H1 (cell line): ENCODE measurements around the gene TNRC6C. TPM values are rescaled to one million over a fixed set of nuclear protein-coding genes. Genes with fewer than 3 reads are reported as not detected.

ENCODE experiments used
- FOSL1 ChIP-seq: IDR thresholded peaks from 2 replicates; pipeline ENCODE4 v1.6.1; 2011; ENCODE audit warnings: mild to moderate bottlenecking, low read depth, low read length, moderate library complexity; ENCODE audit not compliant: insufficient read depth
- YY1 ChIP-seq: IDR thresholded peaks from 2 replicates; pipeline ENCODE4 v1.6.1; 2011; ENCODE audit warnings: low read depth, mild to moderate bottlenecking, low read length
- polyA plus RNA-seq, 7 experiments: library from polyadenylated mRNA; depleted of rRNA in 3 of 7; stranded (reverse) in 5 of 7; unstranded in 2 of 7; fragments of >200 nt in 5 of 7; fragments of 200-250 nt in 2 of 7; gene quantifications; 1 replicate in 5 of 7; 2 replicates in 1 of 7; 4 replicates in 1 of 7; pipeline versions ENCODE4 v1.2.1 to v1.2.3, GENCODE V29; 2011 to 2013; ENCODE audit warnings: missing spikeins in 2 of 7, mixed read lengths in 2 of 7
- total RNA-seq: library from RNA; stranded (reverse); fragmentation: NEBNext Ultra II Directional; extraction: Animal tissue kit (Norgen Biotek cat#: 25700); gene quantifications from 2 replicates; pipeline ENCODE4 v1.2.1, GENCODE V29; 2021
- TF ChIP-seq, protein P1 (sequence below), 3 experiments: IDR thresholded peaks; 1 replicate in 2 of 3; 2 replicates in 1 of 3; pipeline versions ENCODE4 v1.5.1 to v1.6.1; 2011; ENCODE audit warnings: low read length in 3 of 3, mild to moderate bottlenecking in 3 of 3, inconsistent platforms in 2 of 3, low read depth in 1 of 3, moderate library complexity in 1 of 3; ENCODE audit not compliant: insufficient read depth in 1 of 3; ENCODE audit errors: control extremely low read depth in 1 of 3

Gene TNRC6C
- total and polyA plus RNA-seq, 2 of the 8 experiments (the other 6 are each of a cell fraction or from before 2014, with no cell fraction given), result 2.8 to 28.9 TPM

DNA sequence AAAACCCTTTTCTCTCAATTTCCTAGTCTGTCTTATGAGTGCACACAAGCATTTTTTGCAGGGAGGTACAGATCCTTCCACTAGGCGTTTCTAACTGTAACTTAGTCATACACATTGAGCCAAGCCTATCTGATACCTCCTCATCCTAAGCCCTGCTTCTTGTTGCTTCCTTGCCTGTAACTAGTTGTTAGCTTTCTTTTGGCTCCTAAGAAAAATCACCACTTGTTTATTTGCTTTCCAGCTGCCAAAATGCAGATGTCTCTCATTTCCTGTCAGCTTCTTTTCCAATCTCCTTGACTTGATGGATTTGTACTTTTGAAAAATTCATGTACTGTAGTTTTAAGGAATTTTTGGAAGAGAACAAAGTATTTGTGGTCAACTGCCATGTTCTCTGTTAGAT is 73.7 kb downstream of the TNRC6C start (continued):
- TF ChIP-seq FOSL1 (no peak), YY1 (no peak)
- TF ChIP-seq, protein P1, sequence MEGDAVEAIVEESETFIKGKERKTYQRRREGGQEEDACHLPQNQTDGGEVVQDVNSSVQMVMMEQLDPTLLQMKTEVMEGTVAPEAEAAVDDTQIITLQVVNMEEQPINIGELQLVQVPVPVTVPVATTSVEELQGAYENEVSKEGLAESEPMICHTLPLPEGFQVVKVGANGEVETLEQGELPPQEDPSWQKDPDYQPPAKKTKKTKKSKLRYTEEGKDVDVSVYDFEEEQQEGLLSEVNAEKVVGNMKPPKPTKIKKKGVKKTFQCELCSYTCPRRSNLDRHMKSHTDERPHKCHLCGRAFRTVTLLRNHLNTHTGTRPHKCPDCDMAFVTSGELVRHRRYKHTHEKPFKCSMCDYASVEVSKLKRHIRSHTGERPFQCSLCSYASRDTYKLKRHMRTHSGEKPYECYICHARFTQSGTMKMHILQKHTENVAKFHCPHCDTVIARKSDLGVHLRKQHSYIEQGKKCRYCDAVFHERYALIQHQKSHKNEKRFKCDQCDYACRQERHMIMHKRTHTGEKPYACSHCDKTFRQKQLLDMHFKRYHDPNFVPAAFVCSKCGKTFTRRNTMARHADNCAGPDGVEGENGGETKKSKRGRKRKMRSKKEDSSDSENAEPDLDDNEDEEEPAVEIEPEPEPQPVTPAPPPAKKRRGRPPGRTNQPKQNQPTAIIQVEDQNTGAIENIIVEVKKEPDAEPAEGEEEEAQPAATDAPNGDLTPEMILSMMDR (IDR thresholded peaks at IDR 0.05; ENCODE audit: control extremely low read depth in 1 of 3, insufficient read depth in 1 of 3, low read depth in 1 of 3, low read length in 3 of 3), result no peak
